DMS 273 (cell line): Measurements from ENCODE around the gene BABAM2.

Experiments
- DNase-seq: peaks from one replicate; lab custom pipeline; 2025; ENCODE audit not compliant: unreplicated experiment; lab: John Stamatoyannopoulos, UW

The BABAM2 gene

DNA sequence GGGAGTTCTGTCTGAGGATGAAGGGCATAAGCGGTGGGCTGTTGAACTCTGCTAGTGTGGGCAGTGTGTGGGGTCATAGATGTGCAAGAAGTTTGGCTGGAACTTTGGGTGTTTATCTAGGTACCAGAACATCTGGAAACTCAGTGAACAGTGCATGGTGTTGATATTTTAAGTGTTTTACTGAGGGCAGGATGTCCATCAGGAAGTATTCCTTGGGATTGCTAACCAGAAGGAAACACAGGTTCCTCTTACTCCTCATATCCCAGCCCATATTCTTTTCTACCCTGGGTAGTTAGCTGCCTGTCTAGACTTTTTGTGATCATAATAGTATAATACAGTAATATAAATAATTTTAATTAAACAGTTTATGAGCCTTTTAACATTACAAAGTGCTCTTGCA, 15.5 kb downstream of the BABAM2 start:
- DNase-seq, result no peak

- DNase-seq, result no peak
Measured at GRCh38 chr2:27907547-27907946, 17.0 kb downstream of the BABAM2 start.

DNA sequence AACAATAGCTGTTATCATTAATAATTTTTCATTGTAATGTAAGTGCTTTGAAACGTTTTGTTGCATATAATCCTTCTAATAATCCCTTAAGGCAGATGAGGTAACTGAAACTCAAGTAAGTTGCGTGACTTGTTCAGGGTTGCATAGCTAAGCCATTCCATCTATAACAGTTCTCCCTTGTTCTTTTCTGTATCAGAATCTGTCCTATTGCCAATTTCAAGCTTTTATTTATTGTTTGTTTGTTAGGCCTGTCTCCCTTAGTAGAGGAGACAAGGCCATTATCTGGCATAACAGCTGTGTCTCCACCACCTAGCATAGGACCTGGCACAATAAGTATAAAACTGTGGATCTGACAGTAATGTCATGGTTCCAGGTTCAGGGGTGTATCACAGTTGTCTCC, 19.4 kb downstream of the BABAM2 start:
- no peak for DNase-seq

DNA sequence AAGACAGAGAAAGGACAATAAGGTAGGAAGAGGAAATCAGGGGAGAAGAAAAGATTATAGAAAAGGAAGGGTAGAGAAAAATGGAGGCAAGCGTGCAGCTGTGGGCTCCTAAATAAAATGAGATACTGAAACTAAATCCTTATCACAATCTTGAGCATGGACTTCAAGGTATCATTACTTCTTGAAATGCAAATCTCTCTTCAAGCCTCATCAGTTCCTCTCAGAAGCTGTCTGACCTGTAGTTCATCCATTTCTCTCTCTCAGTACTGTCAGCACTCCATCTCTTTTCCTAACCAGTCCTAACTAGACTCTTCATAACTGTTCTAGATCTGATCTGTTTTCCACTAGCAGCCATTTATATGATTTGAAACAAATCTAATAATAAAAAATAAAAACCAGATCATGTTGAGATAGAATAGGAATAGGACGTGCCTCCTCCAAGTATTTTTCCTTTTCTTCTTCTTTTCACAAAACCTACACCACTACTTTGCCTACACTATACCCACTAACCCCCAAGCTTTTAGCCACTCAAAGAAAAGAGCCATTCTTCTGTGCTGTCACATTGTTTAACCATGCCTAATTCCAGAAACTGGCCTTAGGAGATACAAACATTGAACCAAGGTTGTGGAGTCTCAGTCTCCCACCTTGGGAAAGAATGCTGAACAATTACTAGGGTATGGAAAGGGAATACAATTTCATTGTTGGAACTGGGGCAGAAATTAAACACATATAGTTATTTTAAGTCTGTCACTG, 21.1 kb downstream of the BABAM2 start:
- DNase-seq, result no peak

DNA sequence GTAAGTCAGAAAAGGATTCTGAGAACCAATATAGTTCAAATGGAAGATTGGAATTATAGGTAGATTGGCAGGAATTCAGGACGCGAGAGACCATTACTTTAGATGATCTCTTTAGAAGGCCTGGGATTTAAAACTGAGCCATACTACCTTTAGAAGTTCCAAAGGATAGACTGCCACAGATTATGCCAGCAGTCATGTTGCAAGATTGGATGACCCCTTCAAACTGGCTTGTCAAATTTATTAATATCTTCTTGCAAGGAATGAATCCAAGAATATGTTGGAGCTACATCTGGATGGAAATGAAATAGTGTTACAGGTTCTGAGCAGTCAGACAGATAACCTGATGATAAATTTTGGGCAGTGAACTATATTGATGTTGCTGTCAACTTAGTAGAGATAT, 22.0 kb downstream of the BABAM2 start:
- no peak for DNase-seq

GRCh38 chr2:27914041-27914804, 23.7 kb downstream of the BABAM2 start:
- no peak for DNase-seq

GRCh38 chr2:27914805-27915175, 24.3 kb downstream of the BABAM2 start:
- no peak for DNase-seq

- DNase-seq, result no peak
Measured at GRCh38 chr2:27915191-27915590, 24.7 kb downstream of the BABAM2 start.

GRCh38 chr2:27915874-27916273, 25.3 kb downstream of the BABAM2 start:
- DNase-seq, result no peak

DNA sequence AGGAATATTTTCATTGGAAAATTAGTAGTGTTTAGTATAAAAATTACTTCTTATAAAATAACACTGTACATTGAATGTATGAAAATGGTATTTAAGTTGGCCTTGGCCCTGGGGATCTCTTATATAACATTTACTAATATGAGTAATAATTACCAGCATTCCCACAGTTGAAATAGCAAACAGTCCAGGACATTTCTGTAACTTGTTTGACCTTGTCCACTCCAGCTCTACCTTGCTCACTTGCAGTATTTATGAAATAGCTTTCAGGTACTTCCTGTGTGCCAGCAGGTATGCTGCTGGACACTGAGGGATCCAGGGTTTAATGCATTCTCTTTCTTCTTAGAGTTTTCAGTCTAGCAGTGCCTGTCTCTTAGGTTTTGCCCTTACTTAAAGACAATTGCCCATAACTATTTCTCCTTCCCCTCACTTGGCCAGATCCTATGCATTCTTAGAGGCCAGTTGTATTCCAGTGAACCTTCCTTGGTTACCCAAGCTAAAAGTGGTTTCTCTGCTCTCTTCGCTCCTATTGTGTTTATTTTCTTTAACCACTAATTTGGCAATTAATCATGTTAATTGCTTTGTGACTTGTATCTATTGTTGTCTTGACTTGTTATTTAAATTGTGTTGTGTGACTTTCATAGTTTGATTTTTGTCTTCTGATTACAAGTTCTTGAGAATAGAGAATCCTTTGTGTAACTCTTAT, 25.9 kb downstream of the BABAM2 start:
- DNase-seq, result no peak

GRCh38 chr2:27920148-27920885, 29.8 kb downstream of the BABAM2 start:
- no peak for DNase-seq

GRCh38 chr2:27921424-27921823, 30.9 kb downstream of the BABAM2 start:
- no peak for DNase-seq

- DNase-seq, result no peak
Measured at GRCh38 chr2:27921880-27922547, 31.5 kb downstream of the BABAM2 start.

DNA sequence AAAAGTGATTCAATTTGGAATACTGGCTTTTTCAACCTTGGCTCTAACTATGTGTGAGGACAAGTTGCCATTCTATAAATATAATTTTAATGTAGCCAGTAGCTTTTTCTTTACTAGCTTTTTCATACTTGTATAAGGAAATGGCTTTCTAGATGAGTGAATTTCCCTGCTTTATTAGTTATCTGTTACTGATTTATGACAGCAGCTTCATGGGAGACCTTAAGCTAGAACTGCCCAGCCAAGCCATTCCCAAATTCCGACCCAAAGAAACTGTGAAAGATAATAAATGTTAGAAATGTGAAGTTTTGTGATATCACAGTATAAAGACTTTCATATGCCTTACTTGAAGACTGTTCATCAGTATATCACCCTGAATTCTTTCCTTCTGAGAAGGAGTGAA, 32.3 kb downstream of the BABAM2 start:
- no peak for DNase-seq

- DNase-seq, result no peak
Measured at GRCh38 chr2:27925766-27926472, 35.4 kb downstream of the BABAM2 start.

DNA sequence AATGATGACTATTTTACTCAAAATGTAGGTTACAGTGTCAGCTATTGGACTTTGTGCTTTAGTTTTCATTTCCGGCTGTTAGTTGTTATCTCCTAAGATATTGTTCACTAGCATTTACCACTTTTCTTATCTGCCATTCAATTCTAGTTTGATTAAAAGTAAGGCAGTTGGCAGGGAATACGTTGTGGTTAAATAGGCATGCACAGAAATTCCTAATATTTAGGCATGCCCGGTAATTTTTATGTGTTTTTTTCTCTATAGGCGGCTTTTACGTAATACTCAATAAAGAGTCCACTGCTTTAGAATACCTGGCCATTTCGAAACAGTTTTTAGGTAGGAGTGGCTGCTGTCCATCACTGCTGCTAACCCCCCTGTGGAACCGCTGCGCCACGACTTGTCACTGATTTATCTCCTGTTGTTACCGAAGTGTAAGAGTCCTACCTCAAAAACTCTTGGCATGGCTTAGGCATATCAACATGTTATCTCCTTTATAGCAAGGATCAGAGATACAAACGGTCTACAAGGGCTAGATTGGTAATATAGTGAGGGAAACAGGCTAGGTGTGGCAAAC, 39.5 kb downstream of the BABAM2 start:
- DNase-seq, result no peak

GRCh38 chr2:27931361-27931950, 40.9 kb downstream of the BABAM2 start:
- no peak for DNase-seq

DNA sequence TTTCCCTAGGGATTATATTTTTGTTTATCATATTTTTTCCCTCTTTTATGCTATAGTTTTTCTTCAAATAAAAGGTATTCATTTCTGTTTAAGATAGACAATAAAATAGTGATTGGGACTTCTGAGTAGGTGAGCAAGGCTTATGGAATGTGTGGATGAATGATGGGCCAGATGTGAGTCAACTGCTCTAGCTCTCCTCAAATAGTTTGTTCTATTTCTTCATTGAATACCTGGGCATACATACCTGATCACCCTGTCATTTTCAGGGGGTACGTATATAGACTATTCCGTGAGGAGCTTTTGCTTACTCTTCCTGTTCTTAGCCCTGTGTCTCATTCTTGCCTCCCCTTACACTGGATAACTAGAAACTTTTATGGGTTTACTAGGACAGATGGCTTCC, 41.9 kb downstream of the BABAM2 start:
- DNase-seq, result no peak

GRCh38 chr2:27935026-27935425, 44.5 kb downstream of the BABAM2 start:
- DNase-seq, result no peak
